Cardiac muscle cell (in vitro differentiated cells and primary cell): Measurements from ENCODE around the gene GNB5. TPM values are rescaled to one million over a fixed set of nuclear protein-coding genes. Genes with fewer than 3 reads are reported as not detected.

ENCODE experiments used
- DNase-seq, 2 donors: peaks; one replicate each; pipeline versions ENCODE4 v3.0.0 to v3.0.0-alpha.2; 2010 to 2017; ENCODE audit warnings: low read depth in 1 of 2, low spot score in 1 of 2
- H3K27ac ChIP-seq: fragments of 200-600 bp; sonication (generic); 2 replicates; pipeline ENCODE4 v1.5.1; 2016
- H3K27me3 ChIP-seq: fragments of 200-600 bp; sonication (generic); 2 replicates; pipeline ENCODE4 v1.6.0; 2016; ENCODE audit warnings: control low read depth
- H3K36me3 ChIP-seq: fragments of 200-600 bp; sonication (generic); 2 replicates; pipeline ENCODE4 v1.5.1; 2016; ENCODE audit warnings: control low read depth
- H3K4me1 ChIP-seq: fragments of 200-600 bp; sonication (generic); 2 replicates; pipeline ENCODE4 v1.8.1; 2017; ENCODE audit warnings: low read depth, mild to moderate bottlenecking, mixed run types
- H3K4me3 ChIP-seq: fragments of 200-600 bp; sonication (generic); 2 replicates; pipeline ENCODE4 v1.5.1; 2016; ENCODE audit warnings: mild to moderate bottlenecking
- H3K9me3 ChIP-seq: fragments of 200-600 bp; sonication (generic); 2 replicates; pipeline ENCODE4 v1.5.1; 2017; ENCODE audit warnings: low read depth, mild to moderate bottlenecking, control low read depth
- CTCF ChIP-seq: IDR thresholded peaks from 2 replicates; pipeline ENCODE4 v1.5.1; 2012; ENCODE audit warnings: low read depth, mild to moderate bottlenecking, low read length
- polyA plus RNA-seq: library from polyadenylated mRNA; unstranded; fragments of >200 nt; fragmentation: Nextera tagmentation; extraction: Ambion mirVana; gene quantifications from 2 replicates; pipeline ENCODE4 v1.2.1, GENCODE V29; 2016
- total RNA-seq: library from RNA; depleted of rRNA; stranded (reverse); fragments of >200 nt; gene quantifications from 2 replicates; pipeline ENCODE4 v1.2.3, GENCODE V29; 2016

The GNB5 gene
- total and polyA plus RNA-seq, 2 experiments from 2014 or later, result 31.2 to 50.2 TPM

- Histone ChIP-seq H3K27me3 (no peaks in the 10 kb centered on the region), H3K27ac (no peak overlapping the region), H3K4me3 (no peak overlapping the region), H3K36me3 (peaks cover 3% of the 10 kb centered on the region), H3K9me3 (no peaks in the 10 kb centered on the region), H3K4me1 (no peaks in the 10 kb centered on the region)
- DNase-seq, result no peak
- no peak for TF ChIP-seq CTCF
Measured at GRCh38 chr15:52207191-52207590, 16.0 kb upstream of the GNB5 start.

- H3K27me3 ChIP-seq, result no peaks in the 10 kb centered on the region
- H3K27ac ChIP-seq, result no peak overlapping the region
- peak in 1 of 2 donors; percentile 12 for DNase-seq
- no peaks in the 10 kb centered on the region for H3K9me3 ChIP-seq
- H3K4me1 ChIP-seq, result no peaks in the 10 kb centered on the region
- H3K4me3 ChIP-seq, result no peak overlapping the region
- no peak for TF ChIP-seq CTCF
- H3K36me3 ChIP-seq, result peaks cover 3% of the 10 kb centered on the region
Measured at GRCh38 chr15:52206446-52206845, 15.3 kb upstream of the GNB5 start.

GRCh38 chr15:52204657-52205056 lies 13.5 kb upstream of the GNB5 start:
- DNase-seq, result no peak
- no peak overlapping the region for H3K27ac ChIP-seq
- H3K27me3 ChIP-seq, result no peaks in the 10 kb centered on the region
- H3K4me3 ChIP-seq, result no peak overlapping the region
- H3K4me1 ChIP-seq, result no peaks in the 10 kb centered on the region
- H3K36me3 ChIP-seq, result no peaks in the 10 kb centered on the region
- no peak for TF ChIP-seq CTCF
- no peaks in the 10 kb centered on the region for H3K9me3 ChIP-seq

GRCh38 chr15:52200831-52201365 lies 9.7 kb upstream of the GNB5 start:
- peak in 1 of 2 donors; percentile 20 for DNase-seq

GRCh38 chr15:52199271-52199670 lies 8.1 kb upstream of the GNB5 start:
- H3K4me3 ChIP-seq, result no peak overlapping the region
- TF ChIP-seq CTCF, result no peak
- DNase-seq, result no peak
- no peaks in the 10 kb centered on the region for H3K36me3 ChIP-seq
- no peak overlapping the region for H3K27ac ChIP-seq
- no peaks in the 10 kb centered on the region for H3K9me3 ChIP-seq
- H3K4me1 ChIP-seq, result no peaks in the 10 kb centered on the region
- H3K27me3 ChIP-seq, result no peaks in the 10 kb centered on the region

More at GRCh38 chr15:52200831-52201365, 9.7 kb upstream of the GNB5 start:
- no peak for TF ChIP-seq CTCF
- Histone ChIP-seq H3K36me3 (no peaks in the 10 kb centered on the region), H3K27me3 (no peaks in the 10 kb centered on the region), H3K4me1 (no peaks in the 10 kb centered on the region), H3K9me3 (no peaks in the 10 kb centered on the region), H3K4me3 (no peak overlapping the region), H3K27ac (no peak overlapping the region)

GRCh38 chr15:52196891-52197290 lies 5.7 kb upstream of the GNB5 start:
- no peak for DNase-seq
- Histone ChIP-seq H3K27ac (no peak overlapping the region), H3K4me1 (no peaks in the 10 kb centered on the region)

More at GRCh38 chr15:52196891-52197290, 5.7 kb upstream of the GNB5 start:
- no peaks in the 10 kb centered on the region for H3K27me3 ChIP-seq
- no peaks in the 10 kb centered on the region for H3K9me3 ChIP-seq
- no peaks in the 10 kb centered on the region for H3K36me3 ChIP-seq
- no peak overlapping the region for H3K4me3 ChIP-seq
- TF ChIP-seq CTCF, result no peak
